GM23248 (cell line): ENCODE data around the gene CATSPERB. TPM values are rescaled to one million over a fixed set of nuclear protein-coding genes. Genes with fewer than 3 reads are reported as not detected.
"Not testable (repeated sequence)": the region's sequence is repeated elsewhere in the genome, so short reads cannot be mapped to it uniquely, and the experiment has no call there.

Experiments used
- DNase-seq: peaks from one replicate; pipeline ENCODE4 v3.0.0-alpha.2; 2015
- H2AFZ ChIP-seq: fragments of 200-600 bp; sonication (generic); 2 replicates; pipeline ENCODE4 v1.6.1; 2016; ENCODE audit warnings: antibody characterized with exemption
- H3F3A ChIP-seq: fragments of 200-600 bp; sonication (generic); 2 replicates; pipeline ENCODE4 v1.6.1; 2016; ENCODE audit warnings: mild to moderate bottlenecking, antibody characterized with exemption, mixed run types; ENCODE audit not compliant: insufficient read depth
- H3K27ac ChIP-seq: fragments of 200-600 bp; sonication (generic); 2 replicates; pipeline ENCODE4 v1.5.1; 2016; ENCODE audit warnings: mild to moderate bottlenecking
- H3K27me3 ChIP-seq: fragments of 200-600 bp; sonication (generic); replicated peaks from 2 replicates; pipeline ENCODE4 v1.6.1; 2016; ENCODE audit warnings: mild to moderate bottlenecking; ENCODE audit not compliant: insufficient read depth
- H3K36me3 ChIP-seq: fragments of 200-600 bp; sonication (generic); 2 replicates; pipeline ENCODE4 v1.6.1; 2016; ENCODE audit warnings: low read depth, mild to moderate bottlenecking
- H3K4me1 ChIP-seq: fragments of 200-600 bp; sonication (generic); 2 replicates; pipeline ENCODE4 v1.6.1; 2016; ENCODE audit warnings: mild to moderate bottlenecking; ENCODE audit not compliant: insufficient read depth
- H3K4me2 ChIP-seq: fragments of 200-600 bp; sonication (generic); one replicate; pipeline ENCODE4 v1.6.1; 2016; ENCODE audit warnings: mild to moderate bottlenecking; ENCODE audit not compliant: unreplicated experiment
- H3K4me3 ChIP-seq: fragments of 200-600 bp; sonication (generic); 2 replicates; pipeline ENCODE4 v1.5.1; 2016; ENCODE audit warnings: mild to moderate bottlenecking
- H3K79me2 ChIP-seq: fragments of 200-600 bp; sonication (generic); 2 replicates; pipeline ENCODE4 v1.6.1; 2016; ENCODE audit warnings: mild to moderate bottlenecking; ENCODE audit not compliant: insufficient read depth
- H3K9ac ChIP-seq: fragments of 200-600 bp; sonication (generic); 2 replicates; pipeline ENCODE4 v1.6.1; 2016; ENCODE audit warnings: mild to moderate bottlenecking
- H3K9me2 ChIP-seq: fragments of 200-600 bp; sonication (generic); 2 replicates; pipeline ENCODE4 v1.6.1; 2016; ENCODE audit warnings: mixed run types, mild to moderate bottlenecking, moderate library complexity; ENCODE audit not compliant: insufficient read depth
- H3K9me3 ChIP-seq: fragments of 200-600 bp; sonication (generic); one replicate; pipeline ENCODE4 v1.6.1; 2017; ENCODE audit warnings: low read depth
- H4K20me1 ChIP-seq: fragments of 200-600 bp; sonication (generic); 2 replicates; pipeline ENCODE4 v1.6.0; 2016; ENCODE audit not compliant: insufficient read depth
- EZH2 ChIP-seq: fragments of 200-600 bp; sonication (generic); IDR thresholded peaks from 2 replicates; pipeline ENCODE4 v1.6.1; 2018; ENCODE audit warnings: antibody characterized with exemption, mild to moderate bottlenecking; ENCODE audit not compliant: insufficient read depth, poor library complexity, severe bottlenecking
- EZH2phosphoT487 ChIP-seq: fragments of 200-600 bp; sonication (generic); IDR thresholded peaks from 2 replicates; pipeline ENCODE4 v1.6.1; 2018; ENCODE audit warnings: antibody characterized with exemption, moderate library complexity, mild to moderate bottlenecking, low read depth; ENCODE audit not compliant: insufficient read depth
- WGBS, 2 experiments: methylation state at CpG; one replicate each; pipeline ENCODE4 v1.1.6; 2015 to 2017; ENCODE audit warnings: low lambda C conversion rate in 2 of 2, low coverage in 1 of 2; ENCODE audit errors: missing lambda C conversion rate in 2 of 2; 5-methylcytosine and 5-hydroxymethylcytosine counted together
- in situ Hi-C: fragments of 300-500 bp; cut with MboI; formaldehyde crosslinking; loops from 2 replicates; pipeline ENCODE4 v1.15.0; 2020
- polyA plus RNA-seq: library from polyadenylated mRNA; unstranded; fragments of >200 nt; fragmentation: Nextera tagmentation; extraction: Ambion mirVana; gene quantifications from 2 replicates; pipeline ENCODE4 v1.2.1, GENCODE V29; 2016
- total RNA-seq: library from RNA; depleted of rRNA; stranded (reverse); fragments of >200 nt; shearing (Covaris generic); gene quantifications from 2 replicates; pipeline ENCODE4 v1.2.3, GENCODE V29; 2014

The CATSPERB gene
- total and polyA plus RNA-seq, 2 experiments from 2014 or later: 0.11 TPM; not detected in 1

DNA sequence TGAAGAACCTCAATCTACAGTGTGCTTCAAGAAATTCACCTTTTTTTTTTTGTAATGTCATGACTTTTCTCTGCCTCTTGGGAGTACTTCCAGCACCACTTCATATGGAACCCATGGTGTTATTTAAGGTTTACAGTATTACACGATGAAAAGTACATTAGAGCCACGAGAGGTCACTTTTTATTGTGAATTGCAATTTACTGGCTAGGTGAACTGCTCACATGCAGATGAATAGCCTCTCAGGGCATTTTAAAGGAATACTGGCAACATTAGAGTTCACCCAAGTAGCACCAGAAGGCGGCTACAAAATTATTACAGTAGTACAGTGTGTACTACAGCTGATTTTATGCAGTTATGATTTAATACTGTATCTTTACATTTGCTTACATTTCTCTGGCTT is 122.7 kb downstream of the CATSPERB start:
- Histone ChIP-seq H3K79me2 (no peaks in the 10 kb centered on the region), H3F3A (peaks cover 16% of the 10 kb centered on the region), H3K4me3 (no peak overlapping the region), H4K20me1 (no peaks in the 10 kb centered on the region), H3K4me1 (peaks cover 33% of the 10 kb centered on the region), H3K4me2 (no peak overlapping the region), H2AFZ (no peak overlapping the region), H3K9me2 (no peaks in the 10 kb centered on the region), H3K36me3 (no peaks in the 10 kb centered on the region), H3K9ac (no peak overlapping the region), H3K27ac (no peak overlapping the region), H3K27me3 (no peaks in the 10 kb centered on the region), H3K9me3 (no peaks in the 10 kb centered on the region)
- no peak for DNase-seq
- in situ Hi-C loops: no loop called here
- WGBS, 2 experiments: 88 to 91% methylated on average over 3 of the region's 3 CpGs
- TF ChIP-seq EZH2phosphoT487 (no peak), EZH2 (no peak)

DNA sequence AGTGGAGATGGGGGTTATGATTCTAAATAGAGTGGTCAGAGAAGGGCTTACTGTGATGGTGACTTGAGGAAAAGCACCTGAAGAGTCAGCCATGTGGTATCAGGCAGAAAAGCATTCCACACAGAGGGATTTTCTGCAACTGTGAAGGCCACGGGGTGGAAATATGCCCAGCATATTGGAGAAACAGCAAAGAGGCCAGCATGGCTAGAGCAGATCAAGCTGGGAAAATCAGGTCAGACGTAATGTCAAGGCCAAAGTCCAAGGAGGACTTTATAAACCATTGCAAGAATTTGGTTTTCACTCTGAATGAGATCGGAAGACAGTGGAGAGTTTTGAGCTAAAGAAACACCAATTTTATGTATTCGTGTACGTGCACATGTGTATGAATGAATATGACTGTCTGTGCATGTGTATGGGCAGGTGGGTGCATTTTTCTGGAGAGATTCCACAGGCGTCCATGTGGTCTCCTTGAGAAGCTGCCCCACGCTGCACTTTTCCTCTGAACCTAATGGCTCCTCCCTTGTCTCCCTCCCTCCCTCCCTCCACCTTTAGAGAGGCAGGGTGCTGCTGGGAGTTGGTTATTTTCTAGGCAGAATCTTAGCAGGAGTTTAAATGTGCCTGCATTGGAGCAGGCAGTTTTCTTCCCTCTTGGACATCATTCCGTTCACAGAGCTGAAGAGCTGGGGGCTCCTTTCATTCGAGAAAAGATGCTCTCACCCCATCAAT is 124.4 kb downstream of the CATSPERB start:
- Histone ChIP-seq H3K4me2 (no peak overlapping the region), H3K79me2 (no peaks in the 10 kb centered on the region), H3K27ac (no peak overlapping the region), H3K9ac (no peak overlapping the region), H4K20me1 (no peaks in the 10 kb centered on the region), H3K4me1 (peaks cover 26% of the 10 kb centered on the region), H3K9me3 (no peaks in the 10 kb centered on the region), H3K9me2 (no peaks in the 10 kb centered on the region), H3F3A (peaks cover 16% of the 10 kb centered on the region), H2AFZ (no peak overlapping the region), H3K36me3 (no peaks in the 10 kb centered on the region), H3K27me3 (no peaks in the 10 kb centered on the region), H3K4me3 (no peak overlapping the region)
- TF ChIP-seq EZH2phosphoT487 (no peak), EZH2 (no peak)
- 91 to 93% methylated on average over 8 to 9 of the region's 9 CpGs for WGBS, 2 experiments
- in situ Hi-C loops: no loop called here
- DNase-seq: no peak

DNA sequence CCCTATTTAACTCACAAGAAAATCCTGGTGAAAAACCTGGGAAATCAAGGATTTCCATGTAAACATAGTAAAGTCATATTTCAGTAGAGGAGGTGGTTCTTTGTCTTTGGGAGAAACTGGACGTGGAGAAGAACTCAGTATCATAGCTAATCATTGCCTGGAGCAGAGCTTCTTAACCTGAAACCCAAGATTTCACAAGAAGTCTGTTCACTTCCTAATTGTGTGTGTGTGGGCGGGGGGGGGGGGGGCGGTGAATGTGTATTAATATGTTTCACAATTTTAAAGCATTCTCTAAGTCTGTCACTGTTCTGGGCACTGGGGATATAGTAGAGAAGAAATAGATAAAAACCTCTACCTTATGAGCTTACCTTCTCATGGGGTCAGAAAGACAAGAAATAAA is 125.0 kb downstream of the CATSPERB start:
- H3K4me2 ChIP-seq: no peak overlapping the region
- no peaks in the 10 kb centered on the region for H3K9me2 ChIP-seq
- no peaks in the 10 kb centered on the region for H3K9me3 ChIP-seq
- no peaks in the 10 kb centered on the region for H3K36me3 ChIP-seq
- no peak overlapping the region for H3K27ac ChIP-seq
- H2AFZ ChIP-seq: no peak overlapping the region
- in situ Hi-C loops: no loop called here
- H3K79me2 ChIP-seq: no peaks in the 10 kb centered on the region
- H3K27me3 ChIP-seq: no peaks in the 10 kb centered on the region
- no peak overlapping the region for H3K4me3 ChIP-seq
- WGBS, 2 experiments: 23 to 42% methylated on average over 3 of the region's 3 CpGs
- H3F3A ChIP-seq: peaks cover 16% of the 10 kb centered on the region
- H3K9ac ChIP-seq: no peak overlapping the region
- no peaks in the 10 kb centered on the region for H4K20me1 ChIP-seq
- TF ChIP-seq EZH2phosphoT487 (no peak), EZH2 (no peak)
- H3K4me1 ChIP-seq: peaks cover 26% of the 10 kb centered on the region
- peak; percentile 58 for DNase-seq

GRCh38 chr14:91604611-91605010 is 127.3 kb downstream of the CATSPERB start:
- H3K79me2 ChIP-seq, H3K9ac ChIP-seq, H3K9me3 ChIP-seq, H3K36me3 ChIP-seq, H3K27me3 ChIP-seq, H3K9me2 ChIP-seq, H3K27ac ChIP-seq, in situ Hi-C loops, H3K4me3 ChIP-seq, H4K20me1 ChIP-seq: not testable (repeated sequence)
- peak overlapping the region; percentile 33 for H3K4me2 ChIP-seq
- H3F3A ChIP-seq: peaks cover 16% of the 10 kb centered on the region
- WGBS, 2 experiments: 24 to 47% methylated on average over 1 of the region's 1 CpG
- peak; percentile 6 for DNase-seq
- peaks cover 26% of the 10 kb centered on the region for H3K4me1 ChIP-seq
- H2AFZ ChIP-seq: peak overlapping the region; percentile 56

- peaks cover 8% of the 10 kb centered on the region for H3K4me1 ChIP-seq
- H3K4me2 ChIP-seq: no peak overlapping the region
- 5 to 6% methylated on average over 4 of the region's 4 CpGs for WGBS, 2 experiments
- no peaks in the 10 kb centered on the region for H3K9me2 ChIP-seq
- no peaks in the 10 kb centered on the region for H3K9me3 ChIP-seq
- no peaks in the 10 kb centered on the region for H4K20me1 ChIP-seq
- no peak overlapping the region for H2AFZ ChIP-seq
- no peaks in the 10 kb centered on the region for H3K79me2 ChIP-seq
- TF ChIP-seq EZH2 (no peak), EZH2phosphoT487 (no peak)
- no peaks in the 10 kb centered on the region for H3K27me3 ChIP-seq
- H3F3A ChIP-seq: no peaks in the 10 kb centered on the region
- no peak for DNase-seq
- no peaks in the 10 kb centered on the region for H3K36me3 ChIP-seq
- H3K27ac ChIP-seq: no peak overlapping the region
- H3K4me3 ChIP-seq: no peak overlapping the region
- H3K9ac ChIP-seq: no peak overlapping the region
- in situ Hi-C loops: no loop called here
Observed at GRCh38 chr14:91599994-91600393, 131.9 kb downstream of the CATSPERB start.
